Liver (tissue), 3 donors: Measurements from ENCODE around the gene PHLDB3.
A peak's percentile ranks its signal among the peaks of the same experiment; 100 is the strongest.

Source experiments
- CTCF ChIP-seq: fragments of 150-350 bp; IDR thresholded peaks from 2 replicates; pipeline ENCODE4 v1.5.1; 2017; ENCODE audit warnings: improper control_type of control experiment, low read depth, low read length; ENCODE audit not compliant: missing input control
- EGR1 ChIP-seq, 2 donors: IDR thresholded peaks; 2 replicates each; pipeline ENCODE4 v1.6.1; 2016 to 2018; ENCODE audit warnings: antibody characterized with exemption in 2 of 2, low read depth in 2 of 2
- FOXA1 ChIP-seq: IDR thresholded peaks from 2 replicates; pipeline ENCODE4 v1.6.1; 2016; ENCODE audit warnings: antibody characterized with exemption
- GABPA ChIP-seq, 2 donors: IDR thresholded peaks in 1 of 2; conservative IDR thresholded peaks in 1 of 2; 2 replicates each; pipeline ENCODE4 v1.6.1; 2016; ENCODE audit warnings: antibody characterized with exemption in 2 of 2, mild to moderate bottlenecking in 1 of 2, moderate library complexity in 1 of 2
- HNF4A ChIP-seq, 2 donors: conservative IDR thresholded peaks; 2 replicates each; pipeline ENCODE4 v1.6.1; 2016; ENCODE audit warnings: antibody characterized with exemption in 2 of 2, mild to moderate bottlenecking in 2 of 2
- HNF4G ChIP-seq: IDR thresholded peaks from 2 replicates; pipeline ENCODE4 v1.6.1; 2016; ENCODE audit warnings: antibody characterized with exemption
- JUND ChIP-seq, 2 donors: IDR thresholded peaks; 2 replicates each; pipeline ENCODE4 v1.6.1; 2016; ENCODE audit warnings: antibody characterized with exemption in 2 of 2
- MAX ChIP-seq: IDR thresholded peaks from 2 replicates; pipeline ENCODE4 v1.6.1; 2016; ENCODE audit warnings: antibody characterized with exemption
- NR2F2 ChIP-seq: IDR thresholded peaks from 2 replicates; pipeline ENCODE4 v1.6.1; 2016; ENCODE audit warnings: antibody characterized with exemption
- RAD21 ChIP-seq, 2 donors: IDR thresholded peaks; 2 replicates each; pipeline ENCODE4 v1.6.1; 2016; ENCODE audit warnings: antibody characterized with exemption in 2 of 2, mild to moderate bottlenecking in 2 of 2
- TAF1 ChIP-seq: conservative IDR thresholded peaks from 2 replicates; pipeline ENCODE4 v1.6.1; 2016; ENCODE audit warnings: antibody characterized with exemption, mild to moderate bottlenecking
- YY1 ChIP-seq: IDR thresholded peaks from 2 replicates; pipeline ENCODE4 v1.6.1; 2016; ENCODE audit warnings: antibody characterized with exemption, mild to moderate bottlenecking
- ZBTB33 ChIP-seq: IDR thresholded peaks from 2 replicates; pipeline ENCODE4 v1.6.1; 2016; ENCODE audit warnings: antibody characterized with exemption
- TF ChIP-seq, protein P1 (sequence below): IDR thresholded peaks from 2 replicates; pipeline ENCODE4 v1.6.1; 2016; ENCODE audit warnings: antibody characterized with exemption
- donor health status: healthy.
- donor health status: healthy.

- no peak for TF ChIP-seq CTCF
- no peak for TF ChIP-seq YY1
- TF ChIP-seq TAF1, result no peak
- TF ChIP-seq RAD21 (IDR thresholded peaks at IDR 0.05), result no peak
- TF ChIP-seq NR2F2, result peak; percentile 85
- TF ChIP-seq, protein P1, sequence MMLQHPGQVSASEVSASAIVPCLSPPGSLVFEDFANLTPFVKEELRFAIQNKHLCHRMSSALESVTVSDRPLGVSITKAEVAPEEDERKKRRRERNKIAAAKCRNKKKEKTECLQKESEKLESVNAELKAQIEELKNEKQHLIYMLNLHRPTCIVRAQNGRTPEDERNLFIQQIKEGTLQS, result no peak
- TF ChIP-seq HNF4A (conservative IDR thresholded peaks at IDR 0.05), result peak; percentile 88 to 97
- TF ChIP-seq HNF4G, result peak; percentile 87
- TF ChIP-seq GABPA (IDR thresholded peaks at IDR 0.05 in 1 of 2, conservative IDR thresholded peaks at IDR 0.05 in 1 of 2), result no peak
- TF ChIP-seq MAX, result no peak
- TF ChIP-seq FOXA1, result no peak
- no peak for TF ChIP-seq ZBTB33
- TF ChIP-seq JUND (IDR thresholded peaks at IDR 0.05), result no peak
- no peak for TF ChIP-seq EGR1 (IDR thresholded peaks at IDR 0.05; ENCODE audit: low read depth in 2 of 2)
These were observed 37.5 kb upstream of the PHLDB3 start for GRCh38 chr19:43541920-43542650.
